Gastrocnemius medialis (tissue), 4 donors: ENCODE measurements around the gene COL27A1.

ENCODE experiments used
- CTCF ChIP-seq, 5 experiments: fragments of 450-650 bp in 3 of 5; fragments of 200-600 bp in 2 of 5; sonication (generic) in 2 of 5; IDR thresholded peaks in 4 of 5; conservative IDR thresholded peaks in 1 of 5; 1 replicate in 4 of 5; 2 replicates in 1 of 5; pipeline ENCODE4 v1.5.1; 2016 to 2019; ENCODE audit warnings: antibody characterized with exemption in 5 of 5, mild to moderate bottlenecking in 3 of 5, moderate library complexity in 3 of 5
- POLR2A ChIP-seq, 2 donors: fragments of 450-650 bp; IDR thresholded peaks; one replicate each; pipeline ENCODE4 v1.6.1; 2017; ENCODE audit warnings: antibody characterized with exemption in 2 of 2, mild to moderate bottlenecking in 2 of 2, moderate library complexity in 2 of 2

- no peak for TF ChIP-seq CTCF (IDR thresholded peaks at IDR 0.05 in 4 of 5, conservative IDR thresholded peaks at IDR 0.05 in 1 of 5)
- TF ChIP-seq POLR2A (IDR thresholded peaks at IDR 0.05) = no peak
Measured at GRCh38 chr9:114290561-114290986, 135.2 kb downstream of the COL27A1 start.
